ENCODE results near the gene SLC16A8. TPM values are rescaled to one million over a fixed set of nuclear protein-coding genes. Genes with fewer than 3 reads are reported as not detected.
A peak's percentile ranks its signal among the peaks of the same experiment; 100 is the strongest.
"Not testable (repeated sequence)": the region's sequence is repeated elsewhere in the genome, so short reads cannot be mapped to it uniquely, and the experiment has no call there.

The SLC16A8 gene
- total and polyA plus RNA-seq, 8 donors: 0.05 to 0.57 (median 0.06) TPM; not detected in 5

- ATAC-seq: no peak
- DNase-seq: peak in 1 of 6 donors; percentile 20
- intact Hi-C loops (cut with DNase I): no loop called here
- Histone ChIP-seq H3K27ac (no peak overlapping the region), H3K4me3 (no peak overlapping the region), H3K9me3 (no peaks in the 10 kb centered on the region), H3K36me3 (no peaks in the 10 kb centered on the region), H3K4me1 (no peaks in the 10 kb centered on the region), H3K27me3 (no peaks in the 10 kb centered on the region)
- 84 to 88% methylated on average over 20 to 23 of the region's 23 CpGs for WGBS, 2 donors
- no peak for FAIRE-seq
- no peak for TF ChIP-seq CTCF (IDR thresholded peaks at IDR 0.05)
Measured at GRCh38 chr22:38038426-38038825, 45.6 kb downstream of the SLC16A8 start.

DNA sequence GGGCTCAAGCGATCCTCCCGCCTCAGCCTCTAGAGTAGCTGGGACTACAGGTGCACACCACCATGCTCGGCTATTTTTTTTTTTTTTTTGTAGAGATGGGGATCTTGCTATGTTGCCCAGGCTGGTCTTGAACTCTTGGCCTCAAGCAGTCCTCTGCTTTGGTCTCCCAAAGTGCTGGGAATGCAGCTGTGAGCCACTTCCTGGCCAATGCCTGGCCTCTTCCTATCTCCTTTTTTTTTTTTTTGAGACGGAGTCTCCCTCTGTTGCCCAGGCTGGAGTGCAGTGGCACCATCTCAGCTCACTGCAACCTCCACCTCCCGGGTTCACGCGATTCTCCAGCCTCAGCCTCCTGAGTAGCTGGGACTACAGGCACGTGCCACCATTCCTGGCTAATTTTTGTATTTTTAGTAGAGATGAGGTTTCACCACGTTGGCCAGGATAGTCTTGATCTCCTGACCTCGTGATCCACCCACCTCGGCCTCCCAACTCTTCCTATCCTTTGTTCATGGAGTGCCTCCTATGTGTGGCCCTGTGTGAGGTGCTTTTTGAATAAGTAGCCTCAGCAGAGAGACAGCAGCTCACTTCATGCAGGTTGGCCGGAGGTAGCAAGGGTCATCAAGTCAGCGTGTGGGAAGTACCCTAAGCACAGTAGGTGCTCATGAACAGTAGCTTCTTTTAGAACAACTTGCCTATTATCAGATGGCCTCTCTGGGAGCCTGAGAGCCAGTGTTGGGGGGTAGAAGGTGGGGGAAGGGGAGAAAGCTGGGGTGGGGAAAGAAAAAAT, 46.4 kb downstream of the SLC16A8 start:
- 88 to 90% methylated on average over 12 to 13 of the region's 13 CpGs for WGBS, 2 donors
- intact Hi-C loops (cut with DNase I): not testable (repeated sequence)

GRCh38 chr22:38036392-38037062, 47.5 kb downstream of the SLC16A8 start:
- WGBS, 2 donors: 76 to 81% methylated on average over 10 of the region's 10 CpGs
- intact Hi-C loops (cut with DNase I): no loop called here
- no peak for TF ChIP-seq CTCF (IDR thresholded peaks at IDR 0.05)
- ATAC-seq: no peak
- H3K27ac ChIP-seq: no peak overlapping the region
- H3K27me3 ChIP-seq: no peaks in the 10 kb centered on the region
- H3K36me3 ChIP-seq: no peaks in the 10 kb centered on the region
- FAIRE-seq: no peak
- no peaks in the 10 kb centered on the region for H3K4me1 ChIP-seq
- no peaks in the 10 kb centered on the region for H3K9me3 ChIP-seq
- no peak for DNase-seq
- H3K4me3 ChIP-seq: no peak overlapping the region

More for the DNA sequence above, 46.4 kb downstream of the SLC16A8 start:
- H3K4me1 ChIP-seq, ATAC-seq, H3K27me3 ChIP-seq, FAIRE-seq, H3K9me3 ChIP-seq, DNase-seq, H3K27ac ChIP-seq, H3K4me3 ChIP-seq, H3K36me3 ChIP-seq: not testable (repeated sequence)

GRCh38 chr22:38035530-38035885, 48.5 kb downstream of the SLC16A8 start:
- H3K4me3 ChIP-seq: no peak overlapping the region
- ATAC-seq (no peak), FAIRE-seq (no peak), DNase-seq (peak in 1 of 6 donors; percentile 8)
- intact Hi-C loops (cut with DNase I): no loop called here
- no peak overlapping the region for H3K27ac ChIP-seq
- no peak for TF ChIP-seq CTCF (IDR thresholded peaks at IDR 0.05)
- no peaks in the 10 kb centered on the region for H3K4me1 ChIP-seq
- no peaks in the 10 kb centered on the region for H3K36me3 ChIP-seq
- no peaks in the 10 kb centered on the region for H3K9me3 ChIP-seq
- H3K27me3 ChIP-seq: no peaks in the 10 kb centered on the region
- WGBS, 2 donors: 85 to 88% methylated on average over 9 of the region's 9 CpGs

DNA sequence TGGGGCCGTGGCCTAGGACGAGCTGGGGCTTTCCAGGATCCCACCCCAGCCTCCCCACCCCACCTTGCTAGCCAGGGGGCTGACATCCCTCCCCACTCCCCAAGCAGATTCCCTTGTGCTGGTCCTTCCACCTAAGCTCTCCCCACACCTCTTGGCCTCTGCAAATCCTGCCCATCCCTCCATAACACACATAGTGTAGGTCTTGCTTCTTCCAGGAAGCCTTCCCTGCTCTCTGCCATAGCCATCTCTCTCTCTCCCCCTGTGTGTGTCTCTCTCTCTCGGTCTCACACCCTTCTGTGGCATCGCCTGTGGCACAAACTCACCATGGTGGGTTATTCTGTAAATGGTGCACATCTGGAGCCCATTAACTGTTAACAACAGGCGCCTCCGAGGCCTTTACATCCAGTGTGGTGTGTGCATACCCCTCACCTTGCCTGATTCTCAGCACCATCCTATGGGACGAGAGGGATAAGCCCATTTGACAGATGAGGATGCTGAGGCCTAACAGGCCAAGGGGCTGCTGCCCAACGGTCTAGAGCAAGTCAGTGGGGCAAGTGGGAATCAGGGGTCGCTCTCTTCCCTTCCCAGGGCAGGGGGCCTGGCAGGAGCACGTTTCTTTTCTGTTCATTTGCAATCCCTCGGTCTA, 49.0 kb downstream of the SLC16A8 start:
- Histone ChIP-seq H3K27ac (peak overlapping the region in 1 of 4 donors; percentile 53), H3K4me1 (no peaks in the 10 kb centered on the region), H3K27me3 (no peaks in the 10 kb centered on the region), H3K4me3 (no peak overlapping the region), H3K36me3 (no peaks in the 10 kb centered on the region), H3K9me3 (no peaks in the 10 kb centered on the region)
- FAIRE-seq (no peak), DNase-seq (no peak), ATAC-seq (no peak)
- intact Hi-C loops (cut with DNase I): no loop called here
- no peak for TF ChIP-seq CTCF (IDR thresholded peaks at IDR 0.05)
- WGBS, 2 donors: 79 to 81% methylated on average over 11 of the region's 11 CpGs

Data from pancreas (tissue), 10 donors.